ENCODE data around the gene ZBTB18. TPM values are rescaled to one million over a fixed set of nuclear protein-coding genes. Genes with fewer than 3 reads are reported as not detected.

ZBTB18 gene
- total and polyA plus RNA-seq, 8 donors, result 13.8 to 23.5 (median 14.9) TPM

- intact Hi-C loops (cut with DNase I), result no loop called here
- H3K27ac ChIP-seq, result no peak overlapping the region
- no peaks in the 10 kb centered on the region for H3K4me1 ChIP-seq
- TF ChIP-seq CTCF (IDR thresholded peaks at IDR 0.05), result no peak
- no peaks in the 10 kb centered on the region for H3K9me3 ChIP-seq
- H3K27me3 ChIP-seq, result peaks cover 0 to 16% of the 10 kb centered on the region in 2 donors
- DNase-seq (no peak), ATAC-seq (no peak)
- H3K36me3 ChIP-seq, result no peaks in the 10 kb centered on the region
- no peak overlapping the region for H3K4me3 ChIP-seq
Observed at GRCh38 chr1:244082969-244083368, 31.9 kb downstream of the ZBTB18 start.

GRCh38 chr1:244083383-244083943 lies 32.4 kb downstream of the ZBTB18 start:
- intact Hi-C loops (cut with DNase I), result no loop called here
- Histone ChIP-seq H3K4me3 (no peak overlapping the region), H3K4me1 (no peaks in the 10 kb centered on the region), H3K27me3 (peaks cover 0 to 16% of the 10 kb centered on the region in 2 donors), H3K9me3 (no peaks in the 10 kb centered on the region), H3K27ac (no peak overlapping the region), H3K36me3 (no peaks in the 10 kb centered on the region)
- no peak for DNase-seq
- TF ChIP-seq CTCF (IDR thresholded peaks at IDR 0.05), result no peak
- no peak for ATAC-seq

- no peaks in the 10 kb centered on the region for H3K9me3 ChIP-seq
Observed at GRCh38 chr1:244084763-244085162, 33.7 kb downstream of the ZBTB18 start.

GRCh38 chr1:244085891-244086290 lies 34.8 kb downstream of the ZBTB18 start:
- intact Hi-C loops (cut with DNase I), result no loop called here
- no peaks in the 10 kb centered on the region for H3K4me1 ChIP-seq
- H3K4me3 ChIP-seq, result no peak overlapping the region
- no peak overlapping the region for H3K27ac ChIP-seq
- H3K27me3 ChIP-seq, result peaks cover 0 to 8% of the 10 kb centered on the region in 2 donors
- no peak for DNase-seq
- H3K9me3 ChIP-seq, result no peaks in the 10 kb centered on the region
- no peak for TF ChIP-seq CTCF (IDR thresholded peaks at IDR 0.05)
- no peak for ATAC-seq
- H3K36me3 ChIP-seq, result no peaks in the 10 kb centered on the region

More at GRCh38 chr1:244084763-244085162, 33.7 kb downstream of the ZBTB18 start:
- no peak for TF ChIP-seq CTCF (IDR thresholded peaks at IDR 0.05)
- Histone ChIP-seq H3K4me1 (no peaks in the 10 kb centered on the region), H3K27me3 (peaks cover 0 to 10% of the 10 kb centered on the region in 2 donors), H3K4me3 (no peak overlapping the region), H3K27ac (no peak overlapping the region), H3K36me3 (no peaks in the 10 kb centered on the region)
- DNase-seq (no peak), ATAC-seq (no peak)
- intact Hi-C loops (cut with DNase I), result no loop called here

GRCh38 chr1:244087021-244087560 lies 36.0 kb downstream of the ZBTB18 start:
- no peak overlapping the region for H3K27ac ChIP-seq
- ATAC-seq (no peak), DNase-seq (no peak)
- H3K4me3 ChIP-seq, result no peak overlapping the region
- intact Hi-C loops (cut with DNase I), result no loop called here
- peaks cover 0 to 5% of the 10 kb centered on the region in 2 donors for H3K27me3 ChIP-seq
- no peaks in the 10 kb centered on the region for H3K36me3 ChIP-seq
- no peak for TF ChIP-seq CTCF (IDR thresholded peaks at IDR 0.05)
- H3K4me1 ChIP-seq, result no peaks in the 10 kb centered on the region
- H3K9me3 ChIP-seq, result no peaks in the 10 kb centered on the region

All from left lung (tissue), 10 donors.